H1 (cell line): Measurements from ENCODE around the gene ZNF135. TPM values are rescaled to one million over a fixed set of nuclear protein-coding genes. Genes with fewer than 3 reads are reported as not detected.

ENCODE experiments used
- EZH2 ChIP-seq: fragments of 200-600 bp; sonication (generic); IDR thresholded peaks from 2 replicates; pipeline ENCODE4 v1.7.1; 2012; ENCODE audit warnings: low read depth, mild to moderate bottlenecking, moderate library complexity, low read length, inconsistent platforms; ENCODE audit not compliant: severe bottlenecking
- HDAC2 ChIP-seq, 2 experiments: fragments of 300-600 bp in 1 of 2; sonication (generic) in 1 of 2; IDR thresholded peaks; 2 replicates each; pipeline ENCODE4 v1.6.1; 2011 to 2012; ENCODE audit warnings: low read depth in 2 of 2, low read length in 2 of 2, mild to moderate bottlenecking in 2 of 2, moderate library complexity in 2 of 2, borderline replicate concordance in 1 of 2, inconsistent platforms in 1 of 2
- RBBP5 ChIP-seq: IDR thresholded peaks from 2 replicates; pipeline ENCODE4 v1.7.1; 2012; ENCODE audit warnings: low read depth, mild to moderate bottlenecking, inconsistent platforms, low read length, moderate library complexity, borderline replicate concordance
- SP1 ChIP-seq: IDR thresholded peaks from 2 replicates; pipeline ENCODE4 v1.6.1; 2011; ENCODE audit warnings: low read depth, low read length
- TAF7 ChIP-seq: optimal IDR thresholded peaks from 2 replicates; pipeline ENCODE3; 2011; ENCODE audit warnings: low read depth, mild to moderate bottlenecking, inconsistent platforms, low read length, moderate library complexity, borderline replicate concordance
- polyA plus RNA-seq, 7 experiments: library from polyadenylated mRNA; depleted of rRNA in 3 of 7; stranded (reverse) in 5 of 7; unstranded in 2 of 7; fragments of >200 nt in 5 of 7; fragments of 200-250 nt in 2 of 7; gene quantifications; 1 replicate in 5 of 7; 2 replicates in 1 of 7; 4 replicates in 1 of 7; pipeline versions ENCODE4 v1.2.1 to v1.2.3, GENCODE V29; 2011 to 2013; ENCODE audit warnings: missing spikeins in 2 of 7, mixed read lengths in 2 of 7
- total RNA-seq: library from RNA; stranded (reverse); fragmentation: NEBNext Ultra II Directional; extraction: Animal tissue kit (Norgen Biotek cat#: 25700); gene quantifications from 2 replicates; pipeline ENCODE4 v1.2.1, GENCODE V29; 2021

The ZNF135 gene
- total and polyA plus RNA-seq, 2 of the 8 experiments (the other 6 are each of a cell fraction or from before 2014, with no cell fraction given): 5.2 to 7.9 TPM

- TF ChIP-seq HDAC2 (IDR thresholded peaks at IDR 0.05; ENCODE audit: borderline replicate concordance in 1 of 2, low read depth in 2 of 2, low read length in 2 of 2) (no peak), TAF7 (no peak), RBBP5 (no peak), EZH2 (no peak), SP1 (no peak)
These were observed 49.3 kb upstream of the ZNF135 start (continued) for GRCh38 chr19:58009666-58010301.
